Colonic mucosa (tissue), 4 donors: ENCODE data around the gene UGDH. TPM values are rescaled to one million over a fixed set of nuclear protein-coding genes. Genes with fewer than 3 reads are reported as not detected.
A peak's percentile ranks its signal among the peaks of the same experiment; 100 is the strongest.
"Not testable (repeated sequence)": the region's sequence is repeated elsewhere in the genome, so short reads cannot be mapped to it uniquely, and the experiment has no call there.

Experiments
- DNase-seq: peaks from one replicate; pipeline ENCODE4 v3.0.0-alpha.2; 2020
- H3K27ac ChIP-seq: fragments of 200-600 bp; one replicate; pipeline ENCODE4 v1.8.0; 2021
- H3K27me3 ChIP-seq: fragments of 200-600 bp; one replicate; pipeline ENCODE4 v1.8.0; 2021
- H3K36me3 ChIP-seq: fragments of 200-600 bp; one replicate; pipeline ENCODE4 v1.8.0; 2021
- H3K4me1 ChIP-seq: fragments of 200-600 bp; one replicate; pipeline ENCODE4 v1.8.0; 2021; ENCODE audit warnings: mild to moderate bottlenecking
- H3K4me3 ChIP-seq: fragments of 200-600 bp; one replicate; pipeline ENCODE4 v1.8.0; 2021
- H3K9ac ChIP-seq, 2 donors: one replicate each; pipeline ENCODE4 v1.7.0; 2013; ENCODE audit warnings: control low read depth in 2 of 2, low read depth in 2 of 2, low read length in 2 of 2
- H3K9me3 ChIP-seq: fragments of 200-600 bp; one replicate; pipeline ENCODE4 v1.8.0; 2021
- intact Hi-C: fragments of 100-400 bp; cut with DNase I; formaldehyde crosslinking; loops from one replicate; pipeline ENCODE4 v1.14.1; 2022
- total RNA-seq, 2 donors: library from RNA; stranded (reverse); fragmentation: NEBNext Ultra II Directional in 1 of 2; extraction: Animal tissue kit (Norgen Biotek cat#: 25700) in 1 of 2; gene quantifications; one replicate each; pipeline ENCODE4 v1.2.1, GENCODE V29; 2021
- TF ChIP-seq, protein P1 (sequence below): fragments of 200-600 bp; IDR thresholded peaks from one replicate; pipeline ENCODE4 v1.8.0; 2022; ENCODE audit warnings: antibody characterized with exemption, mild to moderate bottlenecking
- donor health status: healthy.
- donor health status: DM: no; HTN: no; CAD: no.
- donor health status: DM: no; HTN: no; CAD: no.

The UGDH gene
- total RNA-seq, 2 donors from 2014 or later, result 265 to 328 TPM

DNA sequence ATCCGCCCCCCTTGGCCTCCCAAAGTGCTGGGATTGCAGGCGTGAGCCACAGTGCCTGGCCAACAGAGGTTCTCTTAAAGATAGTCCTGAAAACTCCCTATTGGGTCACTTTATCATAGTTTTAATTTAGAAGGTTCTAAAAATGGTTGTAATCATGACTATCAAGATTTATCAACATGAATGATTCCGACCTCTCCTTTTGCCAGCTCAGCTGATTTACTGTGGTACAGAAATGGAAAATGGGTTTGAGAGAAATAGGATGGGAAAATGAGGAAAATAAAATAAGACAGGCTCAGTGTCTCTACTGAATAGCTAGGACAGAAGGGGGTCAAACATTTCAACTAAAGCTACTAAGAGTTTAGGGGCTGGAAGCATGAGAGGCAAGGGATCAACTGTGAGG lies 28.2 kb upstream of the UGDH start:
- Histone ChIP-seq H3K9me3 (no peaks in the 10 kb centered on the region), H3K27me3 (no peaks in the 10 kb centered on the region), H3K9ac (no peak overlapping the region), H3K4me1 (no peaks in the 10 kb centered on the region), H3K36me3 (no peaks in the 10 kb centered on the region), H3K4me3 (no peak overlapping the region), H3K27ac (no peak overlapping the region)
- intact Hi-C loops, result no loop called here
- DNase-seq, result no peak
- TF ChIP-seq, protein P1, sequence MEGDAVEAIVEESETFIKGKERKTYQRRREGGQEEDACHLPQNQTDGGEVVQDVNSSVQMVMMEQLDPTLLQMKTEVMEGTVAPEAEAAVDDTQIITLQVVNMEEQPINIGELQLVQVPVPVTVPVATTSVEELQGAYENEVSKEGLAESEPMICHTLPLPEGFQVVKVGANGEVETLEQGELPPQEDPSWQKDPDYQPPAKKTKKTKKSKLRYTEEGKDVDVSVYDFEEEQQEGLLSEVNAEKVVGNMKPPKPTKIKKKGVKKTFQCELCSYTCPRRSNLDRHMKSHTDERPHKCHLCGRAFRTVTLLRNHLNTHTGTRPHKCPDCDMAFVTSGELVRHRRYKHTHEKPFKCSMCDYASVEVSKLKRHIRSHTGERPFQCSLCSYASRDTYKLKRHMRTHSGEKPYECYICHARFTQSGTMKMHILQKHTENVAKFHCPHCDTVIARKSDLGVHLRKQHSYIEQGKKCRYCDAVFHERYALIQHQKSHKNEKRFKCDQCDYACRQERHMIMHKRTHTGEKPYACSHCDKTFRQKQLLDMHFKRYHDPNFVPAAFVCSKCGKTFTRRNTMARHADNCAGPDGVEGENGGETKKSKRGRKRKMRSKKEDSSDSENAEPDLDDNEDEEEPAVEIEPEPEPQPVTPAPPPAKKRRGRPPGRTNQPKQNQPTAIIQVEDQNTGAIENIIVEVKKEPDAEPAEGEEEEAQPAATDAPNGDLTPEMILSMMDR, result no peak

DNA sequence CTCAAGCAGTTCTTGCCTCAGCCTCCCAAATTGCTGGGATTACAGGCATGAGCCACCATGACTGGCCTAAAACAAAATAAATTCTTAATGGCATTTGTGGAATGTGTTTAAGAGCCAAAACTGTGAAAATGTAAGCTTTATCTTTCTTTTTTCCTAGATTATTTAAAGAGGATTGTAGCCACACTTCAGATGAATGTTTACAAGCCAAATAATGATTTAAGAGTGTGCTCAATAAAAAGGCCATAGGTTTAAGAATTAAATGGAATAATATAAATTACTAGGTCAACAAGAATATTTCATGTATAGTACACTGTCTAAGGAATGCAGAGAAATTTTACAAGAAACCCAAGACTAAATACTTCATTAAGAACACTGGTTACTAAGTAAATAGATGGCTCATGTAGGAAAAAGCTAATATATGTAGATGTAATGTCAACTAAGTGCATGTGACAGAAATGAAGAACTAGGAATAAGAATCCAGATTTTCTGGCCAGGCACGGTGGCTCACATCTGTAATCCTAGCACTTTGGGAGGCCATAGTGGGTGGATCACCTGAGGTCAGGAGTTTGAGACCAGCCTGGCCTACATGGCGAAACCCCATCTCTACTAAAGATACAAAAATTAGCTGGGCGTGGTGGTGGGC lies 21.3 kb upstream of the UGDH start:
- no peak overlapping the region for H3K4me3 ChIP-seq
- TF ChIP-seq, protein P1, result no peak
- DNase-seq, result no peak
- H3K36me3 ChIP-seq, result no peaks in the 10 kb centered on the region
- no peak overlapping the region for H3K27ac ChIP-seq
- H3K27me3 ChIP-seq, result no peaks in the 10 kb centered on the region
- intact Hi-C loops, result no loop called here
- no peaks in the 10 kb centered on the region for H3K9me3 ChIP-seq
- H3K4me1 ChIP-seq, result no peaks in the 10 kb centered on the region
- H3K9ac ChIP-seq, result no peak overlapping the region

DNA sequence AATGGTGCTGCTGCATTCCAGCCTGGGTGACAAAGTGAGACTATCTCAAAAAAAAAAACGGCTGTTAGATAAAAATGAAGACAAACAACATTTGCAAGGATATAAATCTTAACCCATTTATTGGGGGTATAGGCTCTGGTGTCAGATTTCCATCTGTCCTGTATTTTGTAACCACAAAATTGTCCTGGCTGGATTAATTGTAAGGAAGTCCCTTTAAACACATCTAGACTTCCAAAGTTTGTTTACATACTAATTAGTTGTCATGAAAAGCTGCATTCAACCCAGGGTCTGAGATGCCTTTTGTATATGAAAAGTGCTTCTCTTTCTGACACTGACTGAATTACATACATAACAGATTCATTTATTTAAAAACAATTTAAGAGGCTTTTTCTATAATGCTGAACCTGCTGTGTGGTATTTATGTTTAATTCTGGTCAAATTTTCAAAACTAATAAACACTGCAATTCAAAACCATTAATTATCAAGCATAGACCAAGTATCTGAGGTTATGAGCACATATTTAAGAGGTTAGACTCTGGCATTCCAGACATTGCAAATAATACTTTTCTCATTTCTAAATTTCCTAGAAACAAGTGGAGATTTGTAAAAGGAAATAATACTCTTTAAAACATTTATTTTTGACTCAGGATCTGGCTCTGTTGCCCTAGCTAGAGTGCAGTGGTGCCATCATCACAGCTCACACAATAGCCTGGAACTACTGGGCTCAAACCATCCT lies 17.5 kb upstream of the UGDH start:
- TF ChIP-seq, protein P1, result no peak
- no peaks in the 10 kb centered on the region for H3K27me3 ChIP-seq
- no peaks in the 10 kb centered on the region for H3K4me1 ChIP-seq
- H3K9ac ChIP-seq, result peak overlapping the region in 1 of 2 donors; percentile 55
- H3K9me3 ChIP-seq, result no peaks in the 10 kb centered on the region
- no peak overlapping the region for H3K27ac ChIP-seq
- H3K36me3 ChIP-seq, result no peaks in the 10 kb centered on the region
- H3K4me3 ChIP-seq, result no peak overlapping the region
- no peak for DNase-seq
- intact Hi-C loops, result no loop called here

DNA sequence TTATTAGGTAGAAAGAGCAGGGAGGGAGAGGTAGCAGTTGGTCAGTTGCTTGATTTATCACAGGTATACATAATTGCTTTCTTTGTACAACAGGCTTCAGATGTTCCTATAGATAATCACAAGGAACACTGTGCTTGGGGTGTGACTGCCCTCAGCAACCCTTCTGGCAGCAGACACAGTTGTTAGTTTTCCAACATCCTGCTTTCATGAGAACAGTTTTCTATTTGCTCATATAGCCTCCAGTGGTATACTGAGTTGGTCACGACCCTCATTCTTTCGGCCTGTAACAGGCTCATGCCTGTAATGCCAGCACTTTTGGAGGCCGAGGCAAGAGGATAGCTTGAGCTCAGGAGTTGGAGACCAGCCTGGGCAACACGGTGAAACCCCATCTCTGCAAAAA lies 16.8 kb upstream of the UGDH start:
- intact Hi-C loops, H3K4me3 ChIP-seq, H3K4me1 ChIP-seq, H3K36me3 ChIP-seq, H3K27me3 ChIP-seq, DNase-seq, H3K9me3 ChIP-seq, H3K27ac ChIP-seq: not testable (repeated sequence)
- H3K9ac ChIP-seq, result peak overlapping the region in 1 of 2 donors; percentile 55

DNA sequence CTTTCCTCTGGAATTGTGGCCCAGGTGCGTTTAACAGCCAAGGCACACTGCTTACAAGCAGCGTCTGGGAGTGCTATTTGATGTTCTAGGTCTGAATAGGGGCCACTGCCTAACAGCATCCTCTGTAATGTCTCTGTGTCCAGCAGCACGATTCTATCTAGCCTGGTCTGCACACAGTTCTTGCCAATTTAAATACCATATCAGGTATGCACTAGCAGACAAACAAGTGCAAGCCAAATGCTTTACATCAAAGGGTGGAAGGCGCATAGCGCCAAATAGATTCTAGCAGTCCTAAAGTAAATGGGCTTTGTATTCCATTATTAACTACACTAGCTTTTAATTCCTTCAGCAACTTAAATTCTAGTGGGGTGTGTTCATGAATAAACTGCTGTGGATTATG lies 15.8 kb upstream of the UGDH start:
- no peak for DNase-seq
- no peaks in the 10 kb centered on the region for H3K36me3 ChIP-seq
- intact Hi-C loops, result no loop called here
- TF ChIP-seq, protein P1, result no peak
- no peak overlapping the region for H3K4me3 ChIP-seq
- no peaks in the 10 kb centered on the region for H3K9me3 ChIP-seq
- H3K4me1 ChIP-seq, result no peaks in the 10 kb centered on the region
- H3K27me3 ChIP-seq, result no peaks in the 10 kb centered on the region
- H3K27ac ChIP-seq, result no peak overlapping the region
- H3K9ac ChIP-seq, result peak overlapping the region in 1 of 2 donors; percentile 46

DNA sequence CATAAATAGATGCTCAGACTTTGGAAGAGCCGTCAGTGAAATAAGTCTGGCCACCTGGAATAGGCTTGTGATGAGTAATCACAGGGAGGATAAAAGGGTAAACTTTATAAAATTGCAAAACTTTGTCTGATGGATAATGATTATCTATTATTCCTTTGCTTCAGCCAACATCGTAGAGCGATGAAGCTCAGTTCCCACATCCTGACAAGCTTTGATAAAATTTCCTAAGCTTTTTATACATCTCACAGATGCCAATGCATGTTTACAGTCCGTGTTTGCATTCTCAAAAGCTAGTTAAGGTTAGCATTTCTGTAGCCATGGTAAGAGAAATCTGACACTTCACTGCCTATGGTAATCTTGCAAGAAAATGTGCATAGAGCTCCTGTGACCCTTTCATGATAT lies 15.4 kb upstream of the UGDH start:
- H3K27me3 ChIP-seq, result no peaks in the 10 kb centered on the region
- no peak for DNase-seq
- intact Hi-C loops, result no loop called here
- no peak overlapping the region for H3K4me3 ChIP-seq
- no peaks in the 10 kb centered on the region for H3K36me3 ChIP-seq
- no peak overlapping the region for H3K27ac ChIP-seq
- peak overlapping the region in 1 of 2 donors; percentile 46 for H3K9ac ChIP-seq
- H3K4me1 ChIP-seq, result no peaks in the 10 kb centered on the region
- H3K9me3 ChIP-seq, result no peaks in the 10 kb centered on the region
- TF ChIP-seq, protein P1, result no peak
